Renal cortex interstitium (tissue), 15 donors: ENCODE measurements around the gene PCED1B. TPM values are rescaled to one million over a fixed set of nuclear protein-coding genes. Genes with fewer than 3 reads are reported as not detected.
"Not testable (repeated sequence)": the region's sequence is repeated elsewhere in the genome, so short reads cannot be mapped to it uniquely, and the experiment has no call there.

Experiments
- DNase-seq, 11 donors: peaks; one replicate each; pipeline ENCODE4 v3.0.0-alpha.2; 2013; ENCODE audit warnings: low read depth in 9 of 11, low spot score in 4 of 11; ENCODE audit errors: extremely low read depth in 1 of 11
- long read RNA-seq, 16 experiments: transcript quantifications; one replicate each; lab custom pipeline, GENCODE V29; 2026
- polyA plus RNA-seq, 3 donors: library from polyadenylated mRNA; unstranded; fragments of 120-200 nt; gene quantifications; one replicate each; pipeline ENCODE4 v1.2.1, GENCODE V29; 2013; ENCODE audit not compliant: insufficient read length in 3 of 3

The PCED1B gene
- polyA plus RNA-seq: 1 to 10 TPM; 3.3 to 5.8 (median 4.1) TPM
- long read RNA-seq, donor 1, partial matches to known transcripts: 10 of 10 reads
- long read RNA-seq, donor 1, other reads (novel, unspliced or antisense): 0 of 10 reads
- long read RNA-seq, donor 2, partial matches to known transcripts: 57 of 58 reads
- long read RNA-seq, donor 2, other reads (novel, unspliced or antisense): 0 of 58 reads
- long read RNA-seq, donor 3, partial matches to known transcripts: 0 of 1 reads
- long read RNA-seq, donor 3, other reads (novel, unspliced or antisense): 0 of 1 reads
- long read RNA-seq, donor 4: 0 reads
- long read RNA-seq, donor 5: 0 reads
- long read RNA-seq, donor 6: 0 reads
- long read RNA-seq, donor 7, partial matches to known transcripts: 0 of 1 reads
- long read RNA-seq, donor 7, other reads (novel, unspliced or antisense): 0 of 1 reads
- long read RNA-seq, donor 8, partial matches to known transcripts: 0 of 19 reads
- long read RNA-seq, donor 8, other reads (novel, unspliced or antisense): 19 of 19 reads
- long read RNA-seq, donor 9, partial matches to known transcripts: 0 of 2 reads
- long read RNA-seq, donor 9, other reads (novel, unspliced or antisense): 0 of 2 reads
- long read RNA-seq, donor 10: 0 reads
- long read RNA-seq, donor 11: 0 reads
- long read RNA-seq, donor 12: 0 reads
- long read RNA-seq, donor 13: 0 reads
- long read RNA-seq, donor 14: 0 reads
- long read RNA-seq, donor 15: 0 reads
- long read RNA-seq, donor 16: 0 reads

GRCh38 chr12:47079468-47079980 is at the start of gene PCED1B, which contains the start of gene AMIGO2:
Gene PCED1B, plus strand, starts transcription at chr12:47079621. Its CDS starts 155,443 bp downstream, at chr12:47235064.
Gene AMIGO2, minus strand, starts transcription at chr12:47079959. Its CDS starts 957 bp downstream, at chr12:47079002.
- peak in 3 of 11 donors; percentile 31 to 48 (median 44) for DNase-seq

DNA sequence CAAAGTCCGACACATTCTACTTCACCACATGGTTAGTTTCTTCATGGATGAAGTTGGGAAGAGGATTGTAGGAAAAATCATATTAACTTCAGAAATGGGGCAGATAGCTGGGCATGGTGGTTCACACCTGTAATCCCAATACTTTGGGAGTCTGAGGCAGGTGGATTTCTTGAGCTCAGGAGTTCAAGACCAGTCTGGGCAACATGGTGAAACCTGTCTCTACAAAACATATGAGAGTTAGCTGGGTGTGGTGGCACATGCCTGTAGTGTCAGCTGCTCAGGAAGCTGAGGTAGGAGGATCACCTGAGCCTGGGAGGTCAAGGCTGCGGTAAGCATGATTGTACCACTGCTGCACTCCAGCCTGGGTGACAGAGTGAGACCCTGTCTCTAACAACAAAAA is 49.5 kb upstream of the PCED1B start:
- DNase-seq: no peak

GRCh38 chr12:47032644-47033043 is 46.8 kb upstream of the PCED1B start:
- DNase-seq: peak in 7 of 11 donors; percentile 26 to 47 (median 42)

DNA sequence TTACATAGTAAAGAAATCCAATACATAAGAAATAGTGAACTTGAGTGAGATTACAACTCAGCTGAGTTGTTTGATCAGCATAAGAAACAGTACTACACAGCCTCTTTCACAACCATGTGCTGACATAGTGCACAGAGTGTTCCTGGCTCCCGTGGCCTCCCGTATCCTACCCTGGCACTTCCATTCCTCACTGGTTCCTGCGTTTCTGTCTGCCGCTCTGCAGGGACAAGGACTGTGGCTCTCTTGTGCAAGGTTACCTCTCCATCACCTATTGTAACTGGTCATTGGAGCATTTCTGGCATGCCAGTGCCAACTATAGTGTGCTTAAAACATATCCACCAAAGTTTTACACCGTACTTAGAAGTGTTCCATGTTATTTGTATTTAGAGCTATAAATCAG is 46.3 kb upstream of the PCED1B start:
- DNase-seq: no peak

DNA sequence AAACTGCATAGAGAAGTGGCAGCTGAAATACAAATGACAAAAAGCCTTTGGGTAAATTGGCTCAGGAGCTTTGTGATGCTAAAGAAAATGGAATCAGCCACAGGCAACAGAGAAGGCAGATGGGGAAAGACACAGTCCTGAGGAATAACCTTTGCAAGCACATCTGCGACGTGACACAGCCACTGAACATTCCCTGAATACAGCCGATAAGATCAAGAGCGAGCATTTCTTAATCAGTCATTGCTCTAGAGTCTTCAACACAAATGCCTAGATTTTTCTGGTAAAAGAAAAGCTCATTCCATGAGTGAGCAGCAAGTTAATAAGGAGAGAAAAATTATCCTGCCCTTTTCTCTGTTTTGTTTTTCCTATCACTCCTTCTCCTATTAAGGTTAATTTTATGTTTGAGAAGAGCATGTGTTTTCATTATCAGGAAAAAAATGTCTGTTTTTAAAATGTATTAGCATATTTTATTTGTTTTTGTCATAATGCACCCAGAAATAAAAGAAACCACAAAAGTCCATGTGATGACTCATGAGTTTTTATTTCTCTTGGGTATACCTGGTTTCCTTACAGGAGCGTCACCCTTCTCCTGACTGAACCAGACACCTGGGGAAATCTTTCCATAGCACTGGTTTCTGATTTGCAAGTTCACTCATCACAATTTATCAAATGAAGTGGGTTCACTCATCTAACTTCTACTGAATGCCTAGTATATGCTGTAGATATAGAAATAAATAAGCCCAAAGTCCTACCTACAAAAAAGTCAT is 45.4 kb upstream of the PCED1B start:
- DNase-seq: no peak

DNA sequence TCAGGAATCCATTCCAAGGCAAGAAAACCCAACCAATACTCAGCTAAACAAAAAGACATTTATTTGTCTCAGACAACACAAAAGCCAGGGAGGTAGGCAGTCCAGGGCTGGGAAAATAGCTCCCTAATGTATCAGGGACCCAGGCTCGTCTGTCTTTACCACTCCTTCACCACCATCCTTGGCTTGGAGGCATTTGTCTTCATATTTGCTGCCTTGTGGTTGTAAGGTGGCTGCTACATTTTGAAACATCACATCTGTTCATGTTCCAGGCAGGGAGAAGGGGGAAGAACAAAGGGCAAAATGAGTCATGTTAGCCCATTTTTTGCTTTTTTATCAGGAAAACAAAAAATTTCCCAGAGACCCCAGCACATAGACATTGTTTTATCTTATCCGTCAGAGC is 44.8 kb upstream of the PCED1B start:
- DNase-seq: no peak

DNA sequence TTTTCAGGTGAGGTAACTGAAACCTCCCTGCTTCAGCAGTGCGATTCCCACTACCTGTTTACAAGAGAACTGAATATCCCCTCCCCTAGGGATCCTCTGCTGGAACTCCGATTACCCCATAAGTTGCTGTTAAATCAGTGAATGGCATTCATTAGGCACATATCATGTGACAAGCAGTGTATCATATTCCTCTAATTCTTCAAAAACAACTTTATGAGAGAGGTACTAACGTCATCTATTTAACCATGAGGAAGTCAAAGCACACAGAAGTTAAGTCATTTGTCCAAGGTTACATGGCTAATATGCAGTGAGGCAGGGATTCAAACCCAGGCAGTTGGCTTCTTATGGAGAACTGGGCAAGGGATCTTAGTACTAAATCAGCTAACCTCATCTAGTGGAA is 43.9 kb upstream of the PCED1B start:
- no peak for DNase-seq

- peak in 5 of 11 donors; percentile 9 to 70 (median 38) for DNase-seq
These were observed 41.1 kb upstream of the PCED1B start for GRCh38 chr12:47038270-47038748.

DNA sequence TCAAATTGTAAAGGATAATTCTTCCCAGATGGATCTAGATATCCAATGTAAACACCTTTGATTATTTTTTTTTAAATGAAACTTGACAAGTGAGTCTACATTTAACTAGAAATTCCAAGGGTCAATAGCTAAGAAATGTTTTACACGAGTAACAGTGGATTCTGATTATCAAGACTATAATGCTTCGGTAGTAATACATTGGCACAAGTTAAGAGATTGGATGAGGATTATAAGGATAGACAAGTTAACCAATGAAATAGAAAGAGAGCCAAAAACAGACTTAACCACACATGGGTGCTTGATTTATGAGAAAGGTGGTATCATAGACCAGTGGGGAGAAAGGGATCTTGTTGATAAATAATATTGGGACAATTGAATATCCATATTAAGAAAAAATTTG is 40.3 kb upstream of the PCED1B start:
- DNase-seq: no peak

- DNase-seq: no peak
These were observed 39.7 kb upstream of the PCED1B start for GRCh38 chr12:47039756-47040155.

- no peak for DNase-seq
These were observed 38.1 kb upstream of the PCED1B start for GRCh38 chr12:47041327-47041726.

GRCh38 chr12:47048541-47048940 is 30.9 kb upstream of the PCED1B start:
- DNase-seq: no peak

DNA sequence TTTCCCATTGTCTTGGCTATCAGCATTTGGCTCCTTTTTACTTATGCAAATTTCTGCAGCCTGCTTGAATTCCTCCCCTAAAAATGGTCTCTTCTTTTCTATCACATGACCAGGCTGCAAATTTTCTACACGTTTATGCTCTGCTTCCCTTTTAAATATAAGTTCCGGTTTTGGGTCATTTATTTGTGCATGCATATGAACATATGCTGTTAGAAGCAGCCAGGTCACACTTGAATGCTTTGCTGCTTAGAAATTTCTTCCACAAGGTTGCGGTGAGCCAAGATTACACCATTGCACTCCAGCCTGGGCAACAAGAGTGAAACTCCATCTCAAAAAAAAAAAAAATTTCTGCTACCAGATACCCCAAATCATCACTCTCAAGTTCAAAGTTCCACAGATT is 28.1 kb upstream of the PCED1B start:
- not testable (repeated sequence) for DNase-seq

GRCh38 chr12:47052274-47052673 is 27.1 kb upstream of the PCED1B start:
- no peak for DNase-seq

GRCh38 chr12:47053961-47054360 is 25.5 kb upstream of the PCED1B start:
- DNase-seq: no peak

GRCh38 chr12:47054659-47055058 is 24.8 kb upstream of the PCED1B start:
- DNase-seq: no peak

DNA sequence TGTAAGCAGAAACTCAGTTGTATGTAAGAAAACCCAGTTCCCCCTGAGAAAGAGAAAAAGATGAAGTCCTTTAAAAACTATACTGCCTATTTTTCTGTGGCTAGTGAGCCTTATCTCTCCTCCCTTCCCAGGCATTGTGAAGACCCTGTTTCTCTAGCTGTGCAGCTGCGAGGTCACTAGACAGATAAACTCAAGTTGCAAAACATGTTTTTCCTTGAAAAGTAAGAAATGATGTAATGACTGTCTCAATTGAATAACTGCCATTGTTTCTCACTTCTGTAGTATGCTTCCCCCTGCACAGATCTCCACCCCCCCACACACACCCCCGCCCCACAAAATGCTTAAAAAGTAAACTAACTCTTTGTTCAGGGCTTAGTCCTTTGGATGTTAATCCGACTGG is 23.6 kb upstream of the PCED1B start:
- DNase-seq: not testable (repeated sequence)

DNA sequence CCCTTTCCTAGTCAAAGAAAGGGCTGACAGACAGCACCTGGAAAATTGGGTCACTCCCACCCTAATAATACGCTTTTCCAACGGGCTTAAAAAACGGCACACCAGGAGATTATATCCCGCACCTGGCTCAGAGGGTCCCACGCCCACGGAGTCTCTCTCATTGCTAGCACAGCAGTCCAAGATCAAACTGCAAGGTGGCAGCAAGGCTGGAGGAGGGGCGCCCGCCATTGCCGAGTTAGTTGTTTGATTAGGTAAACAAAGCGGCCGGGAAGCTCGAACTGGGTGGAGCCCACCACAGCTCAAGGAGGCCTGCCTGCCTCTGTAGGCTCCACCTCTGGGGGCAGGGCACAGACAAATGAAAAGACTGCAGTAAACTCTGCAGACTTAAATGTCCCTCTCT is 22.5 kb upstream of the PCED1B start:
- DNase-seq: not testable (repeated sequence)

DNA sequence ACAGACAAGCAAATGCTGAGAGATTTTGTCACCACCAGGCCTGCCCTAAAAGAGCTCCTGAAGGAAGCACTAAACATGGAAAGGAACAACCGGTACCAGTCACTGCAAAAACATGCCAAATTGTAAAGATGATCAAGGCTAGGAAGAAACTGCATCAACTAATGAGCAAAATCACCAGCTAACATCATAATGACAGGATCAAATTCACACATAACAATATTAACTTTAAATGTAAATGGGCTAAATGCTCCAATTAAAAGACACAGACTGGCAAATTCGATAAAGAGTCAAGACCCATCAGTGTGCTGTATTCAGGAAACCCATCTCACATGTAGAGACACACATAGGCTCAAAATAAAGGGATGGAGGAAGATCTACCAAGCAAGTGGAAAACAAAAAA is 20.8 kb upstream of the PCED1B start:
- not testable (repeated sequence) for DNase-seq
